Heart right ventricle (tissue), 16 donors: ENCODE measurements around the gene F10. TPM values are rescaled to one million over a fixed set of nuclear protein-coding genes. Genes with fewer than 3 reads are reported as not detected.

Source experiments
- ATAC-seq, 8 donors: fragments of 200-7000 bp; cut with Tn5 transposase; one replicate each; pipeline ENCODE4 v1.9.1; 2020; ENCODE audit warnings: mild to moderate bottlenecking in 8 of 8, moderate library complexity in 8 of 8, moderate number of reproducible peaks in 1 of 8
- DNase-seq, 2 donors: peaks; one replicate each; pipeline ENCODE4 v3.0.0-alpha.2; 2020
- H3K27ac ChIP-seq, 10 donors: fragments of 200-600 bp; sonication (generic) in 2 of 10; one replicate each; pipeline versions ENCODE4 v1.5.0 to v1.8.0; 2020 to 2022; ENCODE audit warnings: mild to moderate bottlenecking in 3 of 10
- H3K27me3 ChIP-seq, 7 donors: fragments of 200-600 bp; one replicate each; pipeline ENCODE4 v1.8.0; 2021 to 2022; ENCODE audit warnings: mild to moderate bottlenecking in 2 of 7
- H3K36me3 ChIP-seq, 9 donors: fragments of 200-600 bp; sonication (generic) in 1 of 9; one replicate each; pipeline versions ENCODE4 v1.5.0 to v1.8.0; 2020 to 2022; ENCODE audit warnings: mild to moderate bottlenecking in 2 of 9
- H3K4me1 ChIP-seq, 9 donors: fragments of 200-600 bp; sonication (generic) in 1 of 9; one replicate each; pipeline versions ENCODE4 v1.5.0 to v1.8.0; 2020 to 2022; ENCODE audit warnings: mild to moderate bottlenecking in 4 of 9
- H3K4me3 ChIP-seq, 10 donors: fragments of 200-600 bp; sonication (generic) in 2 of 10; one replicate each; pipeline versions ENCODE4 v1.5.0 to v1.8.0; 2020 to 2022; ENCODE audit warnings: mild to moderate bottlenecking in 7 of 10, moderate library complexity in 2 of 10
- H3K9me3 ChIP-seq, 11 donors: fragments of 200-600 bp in 10 of 11; sonication (generic) in 2 of 11; one replicate each; pipeline versions ENCODE4 v1.5.0 to v1.8.0; 2013 to 2022; ENCODE audit warnings: mild to moderate bottlenecking in 2 of 11, control low read depth in 1 of 11, moderate library complexity in 1 of 11
- CTCF ChIP-seq, 9 donors: fragments of 200-600 bp; sonication (generic) in 2 of 9; IDR thresholded peaks; one replicate each; pipeline versions ENCODE4 v1.5.0 to v1.8.0; 2021 to 2022; ENCODE audit warnings: antibody characterized with exemption in 9 of 9, mild to moderate bottlenecking in 5 of 9, moderate library complexity in 1 of 9
- WGBS, 2 donors: extraction: QIAGEN DNeasy Blood & Tissue Kit; methylation state at CpG; one replicate each; pipeline ENCODE4 v1.1.7; 2013; ENCODE audit warnings: inconsistent platforms in 1 of 2; 5-methylcytosine and 5-hydroxymethylcytosine counted together
- intact Hi-C, 10 donors: fragments of 100-400 bp; cut with DNase I; formaldehyde crosslinking; loops; one replicate each; pipeline versions ENCODE4 v1.11.1 to v1.14.2; 2022
- polyA plus RNA-seq, 2 donors: library from polyadenylated mRNA; stranded (reverse); fragments of 200-250 nt; gene quantifications; one replicate each; pipeline ENCODE4 v1.2.3, GENCODE V29; 2013
- total RNA-seq, 10 donors: library from RNA; stranded (reverse); fragmentation: NEBNext Ultra II Directional in 3 of 10; extraction: Animal tissue kit (Norgen Biotek cat#: 25700) in 3 of 10; gene quantifications; one replicate each; pipeline versions ENCODE4 v1.2.1 to v1.2.4, GENCODE V29; 2021 to 2023
- donor health status: Arrhythmogenic right ventricular cardiomyopathy.
- donor health status: ischemic (EF 13 %, LVEDD 7.1; RV severe dilation, severe dysfunction).
- donor health status: healthy with polysubstance abuse.
- donor health status: DM: no; HTN: yes; CAD: no.
- donor health status: DM: no; HTN: no; CAD: no.
- donor health status: ischemic (EF 25% LVEDD 6.9; RV normal size, moderate dysfunction).
- donor health status: ischemic (EF 25% LVEDD 5.7; RV mildly dilated, moderate dysfunction).
- donor health status: healthy.
- donor health status: DM: yes; HTN: yes; CAD: no.
- donor health status: Ischemic cardiomyopathy.
- donor health status: ischemic (EF 35%, LVEDD 5.7; RV mildly dilated, moderate dysfunction).
- donor health status: nonischemic (EF 11% LVEDD 7.7; RV severe dilation, severe dysfunction).
- donor health status: DM: yes; HTN: yes; CAD: no.
- donor health status: PGD.
- donor health status: ischemic (EF 29% LVEDD 5.4; RV normal size, mild dysfunction).
- donor health status: nonischemic (EF 23%, LVEDD 6.1; RV moderate dilation, normal function).

Gene F10
- total and polyA plus RNA-seq, 12 donors = 1.7 to 15.1 (median 6.3) TPM

GRCh38 chr13:113125506-113126264 is 3.1 kb downstream of the F10 start:
- Histone ChIP-seq H3K4me1 (peaks cover 0 to 26% (median 7%) of the 10 kb centered on the region in 9 donors), H3K27me3 (peaks cover 0 to 13% (median 4%) of the 10 kb centered on the region in 7 donors), H3K4me3 (no peak overlapping the region), H3K36me3 (no peaks in the 10 kb centered on the region), H3K27ac (no peak overlapping the region), H3K9me3 (no peaks in the 10 kb centered on the region)
- whole genome bisulfite sequencing, 2 donors = 86 to 87% methylated on average over 18 to 19 of the region's 19 CpGs
- no peak for TF ChIP-seq CTCF (IDR thresholded peaks at IDR 0.05)
- intact Hi-C loops = no loop called here
- DNase-seq (no peak), ATAC-seq (no peak)

- H3K27ac ChIP-seq = no peak overlapping the region
- no peaks in the 10 kb centered on the region for H3K36me3 ChIP-seq
- DNase-seq (no peak), ATAC-seq (no peak)
- no peaks in the 10 kb centered on the region for H3K9me3 ChIP-seq
- H3K27me3 ChIP-seq = peaks cover 0 to 13% (median 4%) of the 10 kb centered on the region in 7 donors
- H3K4me1 ChIP-seq = peaks cover 0 to 26% (median 7%) of the 10 kb centered on the region in 9 donors
- WGBS, 2 donors = 87 to 92% methylated on average over 18 of the region's 18 CpGs
- no peak for TF ChIP-seq CTCF (IDR thresholded peaks at IDR 0.05)
- H3K4me3 ChIP-seq = no peak overlapping the region
- intact Hi-C loops = no loop called here
These were observed 3.9 kb downstream of the F10 start for GRCh38 chr13:113126265-113127150.

- Histone ChIP-seq H3K9me3 (no peaks in the 10 kb centered on the region), H3K4me1 (peaks cover 0 to 10% (median 5%) of the 10 kb centered on the region in 9 donors), H3K36me3 (no peaks in the 10 kb centered on the region), H3K27me3 (peaks cover 0 to 22% (median 4%) of the 10 kb centered on the region in 7 donors), H3K4me3 (peak overlapping the region in 8 of 10 donors; percentile 30 to 52 (median 44)), H3K27ac (no peak overlapping the region)
- TF ChIP-seq CTCF (IDR thresholded peaks at IDR 0.05) = no peak
- WGBS, 2 donors = 62 to 68% methylated on average over 23 to 27 of the region's 27 CpGs
- no peak for DNase-seq
- ATAC-seq = peak in 6 of 8 donors; percentile 14 to 50 (median 33)
- intact Hi-C loops = no loop called here
These were observed 6.9 kb downstream of the F10 start for GRCh38 chr13:113129480-113129879.
